ENCODE measurements around the gene DEXI.

DEXI gene

GRCh38 chr16:10950393-10950792, 8.1 kb upstream of the DEXI start:
- Histone ChIP-seq H3K79me1 (ENCODE audit: low read length) (peaks cover 6% of the 10 kb centered on the region), H4K8ac (ENCODE audit: low read depth, low read length) (no peak overlapping the region), H3K14ac (ENCODE audit: low read length) (no peak overlapping the region), H3K4me2 (ENCODE audit: low read length) (no peak overlapping the region), H3K23ac (ENCODE audit: low read length) (no peak overlapping the region), H4K91ac (ENCODE audit: low read depth, low read length) (no peak overlapping the region), H4K12ac (ENCODE audit: low read depth, low read length) (no peak overlapping the region), H3K36me3 (ENCODE audit: control insufficient read depth in 1 of 2, insufficient read depth in 2 of 2, low read length in 2 of 2) (no peaks in the 10 kb centered on the region), H3K79me2 (ENCODE audit: control insufficient read depth, insufficient read depth, low read length, poor library complexity) (no peaks in the 10 kb centered on the region), H3K27ac (ENCODE audit: low read depth, low read length) (no peak overlapping the region), H2BK120ac (ENCODE audit: insufficient read depth, low read length, poor library complexity) (no peak overlapping the region), H2AK5ac (ENCODE audit: low read length) (no peak overlapping the region), H3K9ac (ENCODE audit: low read length) (no peak overlapping the region), H2BK12ac (ENCODE audit: low read length) (no peak overlapping the region), H3K4ac (ENCODE audit: low read depth, low read length) (no peak overlapping the region), H3K4me1 (ENCODE audit: control insufficient read depth in 1 of 2, insufficient read depth in 2 of 2, low read length in 2 of 2) (peaks cover 26 to 29% of the 10 kb centered on the region in 2 experiments), H3K27me3 (ENCODE audit: insufficient read depth, low read length) (no peaks in the 10 kb centered on the region), H2BK5ac (ENCODE audit: low read depth, low read length, poor library complexity) (no peak overlapping the region), H3K18ac (ENCODE audit: low read length) (no peak overlapping the region), H3K4me3 (ENCODE audit: low read depth, low read length) (no peak overlapping the region), H2AFZ (ENCODE audit: insufficient read depth, low read length, poor library complexity) (no peak overlapping the region), H3K9me3 (ENCODE audit: insufficient read depth, low read depth, low read length) (no peaks in the 10 kb centered on the region)
- peak; percentile 62 to 73 for DNase-seq
- no CpG with 5 or more reads among the region's 5 CpGs for WGBS (ENCODE audit: extremely low coverage, insufficient coverage, insufficient read length)

GRCh38 chr16:10949424-10949970, 7.2 kb upstream of the DEXI start:
- no peak overlapping the region for H2BK12ac ChIP-seq (ENCODE audit: low read length)
- no peak overlapping the region for H3K23ac ChIP-seq (ENCODE audit: low read length)

GRCh38 chr16:10947211-10947787, 5.0 kb upstream of the DEXI start:
- DNase-seq: no peak
- Histone ChIP-seq H3K14ac (ENCODE audit: low read length) (no peak overlapping the region), H3K9ac (ENCODE audit: low read length) (no peak overlapping the region), H3K23ac (ENCODE audit: low read length) (no peak overlapping the region), H3K18ac (ENCODE audit: low read length) (no peak overlapping the region), H3K4ac (ENCODE audit: low read depth, low read length) (peak overlapping the region; percentile 19), H3K79me2 (ENCODE audit: control insufficient read depth, insufficient read depth, low read length, poor library complexity) (peaks cover 4% of the 10 kb centered on the region), H3K4me3 (ENCODE audit: low read depth, low read length) (no peak overlapping the region), H2AK5ac (ENCODE audit: low read length) (no peak overlapping the region), H3K79me1 (ENCODE audit: low read length) (peaks cover 2% of the 10 kb centered on the region), H2AFZ (ENCODE audit: insufficient read depth, low read length, poor library complexity) (no peak overlapping the region), H4K12ac (ENCODE audit: low read depth, low read length) (no peak overlapping the region), H4K91ac (ENCODE audit: low read depth, low read length) (no peak overlapping the region), H2BK5ac (ENCODE audit: low read depth, low read length, poor library complexity) (no peak overlapping the region), H4K8ac (ENCODE audit: low read depth, low read length) (no peak overlapping the region), H3K4me2 (ENCODE audit: low read length) (no peak overlapping the region), H3K4me1 (ENCODE audit: control insufficient read depth in 1 of 2, insufficient read depth in 2 of 2, low read length in 2 of 2) (peaks cover 21 to 26% of the 10 kb centered on the region in 2 experiments), H3K27me3 (ENCODE audit: insufficient read depth, low read length) (no peaks in the 10 kb centered on the region), H3K9me3 (ENCODE audit: insufficient read depth, low read depth, low read length) (no peaks in the 10 kb centered on the region), H3K36me3 (ENCODE audit: control insufficient read depth in 1 of 2, insufficient read depth in 2 of 2, low read length in 2 of 2) (no peaks in the 10 kb centered on the region), H2BK12ac (ENCODE audit: low read length) (no peak overlapping the region), H2BK120ac (ENCODE audit: insufficient read depth, low read length, poor library complexity) (no peak overlapping the region), H3K27ac (ENCODE audit: low read depth, low read length) (no peak overlapping the region)
- no CpG with 5 or more reads among the region's 10 CpGs for WGBS (ENCODE audit: extremely low coverage, insufficient coverage, insufficient read length)

More at GRCh38 chr16:10949424-10949970, 7.2 kb upstream of the DEXI start:
- no peak overlapping the region for H4K12ac ChIP-seq (ENCODE audit: low read depth, low read length)
- H3K79me2 ChIP-seq (ENCODE audit: control insufficient read depth, insufficient read depth, low read length, poor library complexity): peaks cover 3% of the 10 kb centered on the region
- no peak overlapping the region for H4K91ac ChIP-seq (ENCODE audit: low read depth, low read length)
- no peak overlapping the region for H3K14ac ChIP-seq (ENCODE audit: low read length)
- no peaks in the 10 kb centered on the region for H3K27me3 ChIP-seq (ENCODE audit: insufficient read depth, low read length)
- peaks cover 2% of the 10 kb centered on the region for H3K79me1 ChIP-seq (ENCODE audit: low read length)
- no peaks in the 10 kb centered on the region for H3K9me3 ChIP-seq (ENCODE audit: insufficient read depth, low read depth, low read length)
- H3K4me3 ChIP-seq (ENCODE audit: low read depth, low read length): no peak overlapping the region
- no peak for DNase-seq
- H3K36me3 ChIP-seq (ENCODE audit: control insufficient read depth in 1 of 2, insufficient read depth in 2 of 2, low read length in 2 of 2): no peaks in the 10 kb centered on the region
- H2AK5ac ChIP-seq (ENCODE audit: low read length): no peak overlapping the region
- peaks cover 24 to 29% of the 10 kb centered on the region in 2 experiments for H3K4me1 ChIP-seq (ENCODE audit: control insufficient read depth in 1 of 2, insufficient read depth in 2 of 2, low read length in 2 of 2)
- no peak overlapping the region for H3K9ac ChIP-seq (ENCODE audit: low read length)
- no peak overlapping the region for H3K4ac ChIP-seq (ENCODE audit: low read depth, low read length)
- H3K4me2 ChIP-seq (ENCODE audit: low read length): no peak overlapping the region
- H2BK5ac ChIP-seq (ENCODE audit: low read depth, low read length, poor library complexity): no peak overlapping the region
- H4K8ac ChIP-seq (ENCODE audit: low read depth, low read length): no peak overlapping the region
- no peak overlapping the region for H3K27ac ChIP-seq (ENCODE audit: low read depth, low read length)
- WGBS (ENCODE audit: extremely low coverage, insufficient coverage, insufficient read length): no CpG with 5 or more reads among the region's 7 CpGs
- no peak overlapping the region for H3K18ac ChIP-seq (ENCODE audit: low read length)
- H2AFZ ChIP-seq (ENCODE audit: insufficient read depth, low read length, poor library complexity): no peak overlapping the region
- H2BK120ac ChIP-seq (ENCODE audit: insufficient read depth, low read length, poor library complexity): no peak overlapping the region

- H3K27me3 ChIP-seq (ENCODE audit: insufficient read depth, low read length): no peaks in the 10 kb centered on the region
- no CpG with 5 or more reads among the region's 5 CpGs for WGBS (ENCODE audit: extremely low coverage, insufficient coverage, insufficient read length)
- no peak overlapping the region for H2BK12ac ChIP-seq (ENCODE audit: low read length)
- no peak overlapping the region for H4K12ac ChIP-seq (ENCODE audit: low read depth, low read length)
- peaks cover 21 to 29% of the 10 kb centered on the region in 2 experiments for H3K4me1 ChIP-seq (ENCODE audit: control insufficient read depth in 1 of 2, insufficient read depth in 2 of 2, low read length in 2 of 2)
- no peak overlapping the region for H3K9ac ChIP-seq (ENCODE audit: low read length)
- H3K36me3 ChIP-seq (ENCODE audit: control insufficient read depth in 1 of 2, insufficient read depth in 2 of 2, low read length in 2 of 2): no peaks in the 10 kb centered on the region
- peak; percentile 42 to 49 for DNase-seq
- H4K8ac ChIP-seq (ENCODE audit: low read depth, low read length): no peak overlapping the region
- no peak overlapping the region for H4K91ac ChIP-seq (ENCODE audit: low read depth, low read length)
- H2AFZ ChIP-seq (ENCODE audit: insufficient read depth, low read length, poor library complexity): no peak overlapping the region
- H3K79me1 ChIP-seq (ENCODE audit: low read length): peaks cover 7% of the 10 kb centered on the region
- H2BK5ac ChIP-seq (ENCODE audit: low read depth, low read length, poor library complexity): no peak overlapping the region
- no peak overlapping the region for H3K14ac ChIP-seq (ENCODE audit: low read length)
- H3K27ac ChIP-seq (ENCODE audit: low read depth, low read length): no peak overlapping the region
- H3K4me2 ChIP-seq (ENCODE audit: low read length): peak overlapping the region; percentile 24
- H3K4ac ChIP-seq (ENCODE audit: low read depth, low read length): no peak overlapping the region
- H3K79me2 ChIP-seq (ENCODE audit: control insufficient read depth, insufficient read depth, low read length, poor library complexity): peaks cover 7% of the 10 kb centered on the region
- no peak overlapping the region for H3K18ac ChIP-seq (ENCODE audit: low read length)
- H2BK120ac ChIP-seq (ENCODE audit: insufficient read depth, low read length, poor library complexity): no peak overlapping the region
- no peak overlapping the region for H3K4me3 ChIP-seq (ENCODE audit: low read depth, low read length)
- no peak overlapping the region for H3K23ac ChIP-seq (ENCODE audit: low read length)
- H3K9me3 ChIP-seq (ENCODE audit: insufficient read depth, low read depth, low read length): no peaks in the 10 kb centered on the region
- H2AK5ac ChIP-seq (ENCODE audit: low read length): no peak overlapping the region
Measured at GRCh38 chr16:10946308-10946707, 4.0 kb upstream of the DEXI start.

Measured in trophoblast cell (in vitro differentiated cells and primary cell).